GM21717 (cell line): ENCODE results near the gene CASP8.

Source experiments
- ATAC-seq: cut with Tn5 transposase; IDR thresholded peaks from one replicate; pipeline ENCODE4 v1.9.1; 2021; ENCODE audit warnings: mild to moderate bottlenecking, moderate library complexity; ENCODE audit not compliant: unreplicated experiment

The CASP8 gene

DNA sequence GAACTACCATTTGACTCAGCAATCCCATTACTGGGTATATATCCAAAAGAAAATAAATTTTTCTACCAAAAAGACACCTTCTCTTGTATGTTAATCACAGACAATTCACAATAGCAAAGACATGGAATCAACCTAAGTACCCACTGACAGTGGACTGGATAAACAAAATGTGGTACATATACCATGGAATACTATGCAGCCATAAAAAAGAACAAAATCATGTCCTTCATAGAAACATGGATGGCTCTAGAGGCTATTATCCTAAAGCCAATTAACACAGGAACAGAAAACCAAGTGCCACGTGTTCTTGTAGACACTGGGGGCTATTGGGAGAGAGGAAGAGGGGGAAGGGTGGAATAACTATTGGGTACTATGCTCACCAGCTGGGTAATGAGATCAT is 69.1 kb downstream of the CASP8 start:
- no peak for ATAC-seq
